GM21526 (cell line): Measurements from ENCODE around the gene TUBB1.

Experiments
- ATAC-seq: cut with Tn5 transposase; IDR thresholded peaks from one replicate; pipeline ENCODE4 v1.9.1; 2021; ENCODE audit warnings: moderate library complexity; ENCODE audit not compliant: unreplicated experiment, low FRiP score

Gene TUBB1

DNA sequence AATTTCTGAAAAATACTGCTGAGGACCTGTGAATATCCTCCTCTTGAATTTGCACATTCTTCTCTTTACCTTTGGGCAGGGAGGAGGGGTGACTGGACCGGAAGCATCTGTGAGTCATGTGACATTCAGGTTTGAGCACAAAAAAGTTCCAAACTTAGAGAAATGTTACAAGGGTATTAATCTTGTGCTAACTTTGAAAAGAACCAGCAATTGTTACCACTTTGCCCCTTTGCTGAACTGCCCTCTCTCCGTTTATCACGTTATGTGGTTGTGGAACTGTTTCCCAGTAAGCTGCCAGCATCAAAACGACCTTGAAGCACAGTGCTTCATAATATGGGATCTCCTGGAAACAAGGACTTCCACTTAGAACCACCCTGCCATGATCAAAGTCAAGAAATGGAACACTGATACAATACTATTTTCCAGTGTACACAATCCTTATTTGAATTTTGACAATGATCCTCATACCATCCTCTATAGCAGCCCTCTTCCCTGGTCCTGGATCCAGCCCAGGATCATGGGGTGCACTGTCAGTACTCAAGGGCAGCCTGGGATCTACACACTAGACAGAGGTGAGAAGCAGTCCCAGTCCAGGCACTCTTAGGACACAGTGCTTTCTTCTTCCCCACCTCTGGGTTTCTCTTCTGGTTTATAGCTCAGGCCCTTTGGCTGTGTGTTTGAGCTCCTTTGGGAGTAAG lies 2.3 kb upstream of the TUBB1 start:
- no peak for ATAC-seq

DNA sequence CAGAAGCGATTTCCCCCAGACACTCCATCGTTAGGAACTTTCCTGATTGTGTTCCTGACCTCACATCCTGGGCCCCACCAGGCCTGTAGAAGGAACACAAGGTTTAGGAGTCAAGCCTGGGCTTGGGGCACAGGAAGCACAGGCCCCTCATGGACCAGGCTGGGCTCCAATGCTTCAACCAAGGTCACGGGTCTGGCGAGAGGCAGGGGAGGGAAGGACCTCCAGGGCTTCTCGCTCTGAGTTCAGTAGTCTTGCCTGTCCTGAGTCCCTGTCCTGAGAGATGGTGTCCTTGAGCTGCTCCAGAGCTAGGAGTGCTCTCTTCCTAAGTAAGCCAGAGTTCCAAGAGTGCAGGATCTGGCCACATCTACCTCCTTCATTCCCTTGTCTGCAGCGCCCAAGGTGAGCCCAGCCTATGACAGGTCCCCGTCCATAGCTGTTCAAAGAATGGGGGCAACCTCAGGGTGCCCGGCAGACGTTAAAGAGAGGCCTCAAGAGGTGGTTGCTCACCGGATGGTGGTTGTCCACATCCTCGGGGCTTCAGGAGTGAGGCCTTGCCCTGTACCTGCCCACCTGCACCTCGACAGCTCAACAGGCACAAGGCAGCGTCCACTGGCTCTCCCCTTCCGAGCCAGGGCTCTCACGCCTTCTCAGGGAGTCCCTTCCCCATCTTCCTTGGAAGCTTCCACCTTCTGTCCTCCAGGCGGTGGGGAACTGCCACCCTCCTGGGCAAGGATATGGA lies 1.6 kb upstream of the TUBB1 start:
- ATAC-seq = no peak

DNA sequence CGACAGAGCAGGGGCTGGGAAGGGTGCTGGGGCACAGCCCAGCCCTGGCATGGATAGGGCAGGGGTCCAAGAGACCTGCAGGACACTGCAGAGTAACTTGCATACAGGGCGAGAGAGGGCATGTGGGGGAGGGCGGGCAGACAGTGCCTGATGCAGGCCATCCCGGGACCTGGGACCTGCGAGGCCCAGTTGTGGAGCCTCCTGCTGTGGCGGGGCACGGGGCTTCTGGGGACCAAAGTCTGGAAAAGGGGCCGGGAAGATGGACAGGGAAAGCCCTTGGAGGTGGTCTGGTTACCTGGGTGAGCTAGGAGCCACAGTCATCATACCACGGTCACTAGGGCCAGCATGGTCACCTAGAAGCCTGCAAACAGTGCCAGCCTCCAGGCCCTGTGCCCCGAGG lies 412 bp upstream of the TUBB1 start:
- no peak for ATAC-seq

DNA sequence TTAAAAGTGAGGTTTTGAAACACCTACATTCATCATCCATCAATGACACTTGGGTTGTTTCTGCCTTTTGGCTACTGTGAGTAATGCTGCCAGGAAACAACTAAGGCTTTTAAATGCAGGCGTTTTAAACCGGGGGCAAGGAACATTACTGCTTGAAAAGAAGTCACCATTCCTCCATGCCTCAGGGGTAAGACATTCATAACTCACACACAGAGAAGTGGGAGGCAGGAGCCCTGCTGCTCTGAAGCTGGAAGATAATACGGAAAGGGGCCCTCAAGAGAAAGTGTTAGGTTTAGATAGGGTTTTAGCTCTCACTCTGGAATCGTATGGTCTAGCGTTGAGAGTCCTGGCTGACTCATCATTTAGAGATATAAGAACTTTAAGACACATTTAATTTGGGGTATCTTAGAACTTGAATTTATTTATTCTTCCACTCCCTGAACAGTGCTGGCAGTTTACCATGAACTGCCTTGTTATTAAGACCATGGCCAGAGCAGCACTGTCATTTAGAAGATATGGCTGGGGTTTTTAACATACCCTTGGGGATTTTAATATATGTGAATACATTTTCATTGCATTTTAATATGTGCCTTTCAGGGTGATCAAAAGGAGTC lies 1.8 kb downstream of the TUBB1 start:
- ATAC-seq = no peak

DNA sequence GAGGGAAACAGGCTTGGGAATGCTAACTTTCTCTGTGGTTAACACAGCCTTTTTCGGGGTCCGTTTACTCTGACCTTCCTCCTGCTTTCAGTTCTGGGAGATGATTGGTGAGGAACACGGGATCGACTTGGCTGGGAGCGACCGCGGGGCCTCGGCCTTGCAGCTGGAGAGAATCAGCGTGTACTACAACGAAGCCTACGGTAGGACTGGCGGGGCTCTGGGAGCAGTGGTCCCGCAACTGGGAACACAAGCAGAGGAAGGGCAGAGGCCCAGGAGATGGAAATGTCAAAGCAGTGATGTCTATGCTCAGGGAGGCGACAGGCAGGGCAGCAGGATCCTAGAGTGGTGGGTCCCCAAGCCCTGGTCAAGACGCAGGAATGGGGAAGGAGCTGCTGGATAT lies 3.5 kb downstream of the TUBB1 start:
- no peak for ATAC-seq

DNA sequence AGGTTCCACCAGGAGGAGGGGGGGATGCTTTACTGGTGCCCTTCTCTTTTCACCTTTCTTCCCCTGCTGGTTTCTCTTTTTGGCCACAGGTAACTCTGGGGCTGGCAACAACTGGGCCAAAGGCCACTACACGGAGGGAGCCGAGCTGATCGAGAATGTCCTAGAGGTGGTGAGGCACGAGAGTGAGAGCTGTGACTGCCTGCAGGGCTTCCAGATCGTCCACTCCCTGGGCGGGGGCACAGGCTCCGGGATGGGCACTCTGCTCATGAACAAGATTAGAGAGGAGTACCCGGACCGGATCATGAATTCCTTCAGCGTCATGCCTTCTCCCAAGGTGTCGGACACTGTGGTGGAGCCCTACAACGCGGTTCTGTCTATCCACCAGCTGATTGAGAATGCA lies 4.4 kb downstream of the TUBB1 start:
- ATAC-seq = no peak

DNA sequence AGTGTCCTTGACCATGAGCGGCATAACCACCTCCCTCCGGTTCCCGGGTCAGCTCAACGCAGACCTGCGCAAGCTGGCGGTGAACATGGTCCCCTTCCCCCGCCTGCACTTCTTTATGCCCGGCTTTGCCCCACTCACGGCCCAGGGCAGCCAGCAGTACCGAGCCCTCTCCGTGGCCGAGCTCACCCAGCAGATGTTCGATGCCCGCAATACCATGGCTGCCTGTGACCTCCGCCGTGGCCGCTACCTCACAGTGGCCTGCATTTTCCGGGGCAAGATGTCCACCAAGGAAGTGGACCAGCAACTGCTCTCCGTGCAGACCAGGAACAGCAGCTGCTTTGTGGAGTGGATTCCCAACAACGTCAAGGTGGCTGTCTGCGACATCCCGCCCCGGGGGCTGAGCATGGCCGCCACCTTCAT lies 4.9 kb downstream of the TUBB1 start:
- no peak for ATAC-seq

DNA sequence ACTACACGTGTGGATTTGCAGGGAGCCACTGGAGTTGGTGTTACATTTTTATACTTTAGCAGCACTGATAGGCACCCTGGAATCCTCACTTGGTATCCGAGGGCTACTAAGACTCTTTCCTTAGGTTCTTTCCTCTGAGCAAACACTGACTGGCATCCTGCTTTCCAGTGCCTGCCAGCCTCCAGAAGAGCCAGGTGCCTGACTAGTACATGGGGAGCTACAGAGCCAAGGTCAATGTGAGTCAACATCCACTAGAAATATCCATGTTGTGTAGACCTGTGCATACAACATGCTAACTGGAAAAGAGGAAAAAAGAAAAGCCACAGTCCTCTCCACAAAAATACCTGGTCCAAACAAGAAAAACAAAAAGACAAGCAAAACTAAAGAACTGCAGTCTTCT lies 5.9 kb downstream of the TUBB1 start:
- no peak for ATAC-seq

DNA sequence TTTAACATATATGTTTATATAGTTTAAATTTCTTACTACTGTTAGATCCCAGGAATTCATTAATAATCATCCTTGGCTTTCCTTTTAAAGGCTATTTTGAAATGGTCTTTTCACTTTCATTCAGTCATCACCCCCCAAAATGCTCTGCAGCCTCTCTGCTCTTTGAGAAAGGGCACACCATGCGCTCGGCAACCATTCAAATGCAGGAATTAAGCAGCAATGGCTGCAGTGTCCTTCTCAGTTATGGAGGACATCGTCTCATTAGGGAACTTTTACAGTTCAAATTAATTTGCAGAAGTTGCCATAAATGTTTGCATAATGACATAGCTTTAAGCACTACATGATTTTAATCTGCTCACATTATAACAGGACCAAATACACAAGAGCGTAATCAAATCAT lies 6.3 kb downstream of the TUBB1 start:
- ATAC-seq = no peak

DNA sequence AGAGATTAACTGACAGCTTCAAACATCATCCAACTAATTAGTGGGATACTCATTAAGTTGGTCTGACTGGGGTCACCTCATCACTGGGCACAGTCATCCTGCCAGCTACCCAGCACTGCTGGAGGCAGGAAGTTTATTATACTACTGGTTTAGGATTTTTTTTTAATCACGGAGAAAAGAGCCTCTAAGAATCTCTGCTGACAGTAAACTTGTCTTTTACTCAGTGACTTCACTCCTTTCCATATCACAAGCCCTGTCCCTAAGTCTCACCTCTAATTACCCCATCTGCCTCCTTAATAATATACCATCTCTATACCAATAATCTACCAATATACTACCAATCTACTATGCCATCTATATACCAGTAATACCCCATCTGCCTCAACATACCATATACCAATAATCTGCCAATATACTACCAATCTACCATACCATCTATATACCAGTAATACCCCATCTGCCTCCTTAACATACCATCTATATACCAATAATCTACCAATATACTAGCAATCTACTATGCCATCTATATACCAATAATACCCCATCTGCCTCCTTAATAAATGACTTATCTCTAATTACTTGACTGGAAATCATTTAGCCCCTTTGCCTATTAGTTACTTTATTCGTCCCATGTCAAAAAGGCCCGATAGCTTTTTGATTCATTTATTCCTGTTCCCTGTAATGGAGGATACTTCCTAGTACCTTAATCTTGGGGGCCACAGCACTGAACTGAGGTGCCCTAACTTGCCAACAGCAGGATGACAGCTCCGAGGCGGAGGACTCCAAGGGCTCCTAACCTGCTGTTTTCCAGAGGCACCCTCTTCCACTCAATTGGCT lies 7.9 kb downstream of the TUBB1 start:
- ATAC-seq = no peak

DNA sequence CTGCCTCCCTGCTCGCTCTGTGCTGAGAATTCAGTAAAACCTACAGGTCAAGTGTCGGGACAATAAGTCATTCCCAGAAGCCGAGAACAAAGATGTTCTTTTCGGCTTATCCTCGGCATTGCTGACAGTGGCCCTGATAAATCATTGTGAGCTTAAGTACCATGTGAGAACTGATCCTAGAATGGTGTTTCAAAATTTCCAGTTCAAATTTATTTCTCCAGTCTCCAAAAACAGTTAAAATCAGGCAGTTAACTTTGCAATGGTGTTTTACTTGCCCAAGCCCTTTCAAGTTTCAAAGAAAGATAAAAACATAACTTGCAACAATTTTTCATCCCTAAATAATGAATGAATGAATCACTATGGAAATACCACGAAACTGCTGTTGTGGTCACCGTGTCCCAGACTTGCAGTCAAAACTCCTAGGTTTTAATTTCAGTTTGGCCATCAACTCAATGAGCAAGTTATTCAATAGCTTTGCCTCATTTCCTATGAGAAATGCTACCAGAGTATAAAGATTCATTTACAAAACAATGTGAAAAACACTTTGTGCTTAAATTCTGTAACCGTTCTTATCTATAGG lies 8.6 kb downstream of the TUBB1 start:
- ATAC-seq = no peak

DNA sequence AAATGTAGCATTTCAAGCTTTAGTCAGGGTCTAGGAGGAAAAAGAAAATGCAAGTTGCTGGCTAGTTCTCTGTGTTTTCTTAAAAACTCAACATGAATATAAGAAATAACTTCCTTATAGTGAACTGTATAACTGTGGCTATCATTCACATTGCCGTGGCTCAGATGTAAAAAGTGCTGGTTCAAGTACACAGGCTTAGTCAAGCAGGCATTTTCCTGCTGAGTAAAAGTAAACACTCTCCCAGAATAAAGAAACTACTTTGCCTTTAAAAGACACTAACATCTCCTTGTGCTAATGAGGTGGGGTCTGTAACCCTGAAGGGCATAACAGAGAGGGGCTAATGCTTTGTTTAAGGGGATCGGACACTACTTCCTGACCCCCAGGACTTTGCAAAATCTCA lies 9.6 kb downstream of the TUBB1 start:
- no peak for ATAC-seq

DNA sequence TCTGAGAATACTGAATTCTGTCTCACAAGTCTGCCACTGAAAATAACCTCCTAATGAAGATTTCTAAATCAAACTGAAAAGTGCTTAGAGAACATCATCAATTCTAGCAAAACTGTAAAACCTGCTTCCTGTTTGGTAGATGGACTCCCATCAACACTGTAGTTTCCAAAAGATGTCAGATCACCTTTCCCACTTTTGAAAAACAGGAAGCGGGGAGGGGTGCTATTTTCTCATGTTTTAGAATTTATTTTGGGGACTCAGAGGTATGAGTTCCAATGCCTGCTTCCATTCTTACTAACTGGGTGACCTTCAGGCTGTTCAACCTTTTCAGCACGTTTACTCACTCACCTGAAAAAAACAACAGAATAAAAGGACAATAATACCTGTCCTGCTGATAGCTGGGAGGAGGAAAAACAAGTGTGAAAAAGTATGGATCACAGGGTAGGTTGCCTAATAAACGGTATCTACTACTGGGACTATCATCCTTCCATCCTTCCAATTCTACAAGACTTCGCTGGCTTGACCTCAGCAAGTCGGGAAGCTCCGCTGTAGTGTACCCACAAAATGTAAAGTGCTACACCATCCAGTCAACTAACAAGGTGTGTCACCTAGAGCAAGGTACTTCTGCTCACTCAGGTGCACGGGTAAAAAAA lies 11.8 kb downstream of the TUBB1 start:
- no peak for ATAC-seq

DNA sequence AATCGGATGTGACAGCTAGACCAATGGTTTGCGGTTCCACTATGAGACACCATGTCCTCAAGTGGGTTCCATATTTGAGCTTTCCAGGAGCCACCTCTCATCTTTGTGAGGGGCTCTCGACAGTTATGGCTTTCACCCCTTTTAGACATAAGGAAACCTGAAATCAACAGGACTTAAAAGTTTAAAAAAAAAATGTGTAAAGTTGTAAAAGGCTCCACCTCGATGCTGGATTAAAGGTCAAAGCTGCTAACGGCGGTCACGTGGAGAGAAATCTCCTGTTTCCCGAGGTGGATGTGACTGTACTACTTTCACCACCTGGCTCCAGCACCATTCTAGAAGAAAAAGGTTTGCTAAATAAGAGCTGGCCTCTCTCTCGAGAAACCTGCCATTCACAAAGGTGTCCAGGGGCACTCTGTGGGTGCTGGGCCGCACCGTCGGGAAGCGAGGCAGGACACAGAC lies 12.4 kb downstream of the TUBB1 start:
- ATAC-seq = no peak

DNA sequence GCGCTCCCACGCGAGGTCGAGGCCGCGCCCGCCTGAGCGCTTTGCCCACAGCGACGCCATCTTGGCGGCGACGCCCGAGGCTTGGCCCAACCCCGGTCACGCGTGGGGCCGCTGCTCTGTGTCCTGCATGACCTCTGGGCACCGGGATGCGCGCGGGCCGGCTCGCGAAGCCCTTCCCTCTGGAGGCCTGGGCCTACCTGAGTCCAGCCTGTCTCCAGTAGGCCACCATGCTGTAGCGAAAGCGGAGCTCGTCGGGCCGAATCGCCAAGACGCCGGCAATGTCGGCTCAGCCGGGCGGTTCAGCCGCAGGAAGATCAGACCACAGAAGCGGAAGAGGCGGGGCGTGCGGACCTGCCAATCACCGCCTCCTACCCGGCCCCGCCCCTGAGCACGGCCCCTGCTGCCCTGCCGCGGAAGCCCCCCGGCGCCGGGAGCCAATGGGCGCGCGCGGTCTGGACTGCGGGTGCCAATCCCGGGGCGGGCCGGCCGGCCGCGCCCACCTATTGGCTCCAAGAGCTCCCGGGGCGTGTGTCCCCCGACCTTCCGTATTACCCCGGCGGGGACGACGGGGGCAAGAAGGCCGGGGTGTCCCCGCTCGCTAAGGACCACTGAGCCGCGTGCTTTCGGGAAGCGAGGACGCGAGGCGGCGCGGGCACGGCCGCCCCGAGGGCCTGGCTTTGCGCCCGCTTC lies 12.9 kb downstream of the TUBB1 start, which contains the start of gene ATP5F1E:
Gene ATP5F1E (minus strand): TSS at position 313 of the 690 bp plus-strand sequence. CDS start 84 bp downstream, at position 229.
- peak; percentile 90 for ATAC-seq

DNA sequence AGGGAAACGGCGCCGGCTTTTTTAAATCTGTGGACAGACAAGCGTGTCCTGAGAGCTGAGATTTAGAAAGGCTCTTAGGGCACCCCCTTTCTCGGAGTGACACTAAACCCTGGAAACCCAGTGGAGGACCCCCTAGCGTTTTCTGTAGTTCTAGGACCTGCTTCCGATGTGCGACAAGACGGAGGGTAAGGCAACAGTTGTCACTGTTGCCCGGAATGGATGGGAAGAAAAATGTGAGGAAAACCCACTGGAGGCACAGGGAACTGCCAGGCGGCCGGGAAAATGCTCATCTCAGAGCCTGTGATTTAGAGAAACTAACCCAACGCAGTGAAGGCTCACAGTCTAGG lies 13.5 kb downstream of the TUBB1 start:
- ATAC-seq = no peak

DNA sequence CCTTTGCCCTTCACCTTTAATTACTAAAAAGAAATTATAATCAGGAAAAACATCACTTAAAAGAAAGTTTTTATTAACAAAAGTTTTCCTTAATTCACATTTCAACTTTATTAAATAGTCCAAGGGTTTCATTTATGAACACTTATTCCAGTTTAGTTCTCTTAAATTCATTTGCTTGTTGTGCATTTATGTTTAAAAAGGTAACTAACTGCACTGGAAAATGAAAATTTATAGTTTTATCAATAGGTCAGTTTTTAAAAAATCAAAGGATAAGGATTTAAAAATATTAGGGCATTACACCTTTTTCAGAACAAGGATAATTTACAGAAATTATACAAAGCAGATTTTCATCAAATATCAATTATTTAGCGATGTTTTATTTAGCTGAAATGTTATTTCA lies 13.9 kb downstream of the TUBB1 start:
- ATAC-seq = no peak

DNA sequence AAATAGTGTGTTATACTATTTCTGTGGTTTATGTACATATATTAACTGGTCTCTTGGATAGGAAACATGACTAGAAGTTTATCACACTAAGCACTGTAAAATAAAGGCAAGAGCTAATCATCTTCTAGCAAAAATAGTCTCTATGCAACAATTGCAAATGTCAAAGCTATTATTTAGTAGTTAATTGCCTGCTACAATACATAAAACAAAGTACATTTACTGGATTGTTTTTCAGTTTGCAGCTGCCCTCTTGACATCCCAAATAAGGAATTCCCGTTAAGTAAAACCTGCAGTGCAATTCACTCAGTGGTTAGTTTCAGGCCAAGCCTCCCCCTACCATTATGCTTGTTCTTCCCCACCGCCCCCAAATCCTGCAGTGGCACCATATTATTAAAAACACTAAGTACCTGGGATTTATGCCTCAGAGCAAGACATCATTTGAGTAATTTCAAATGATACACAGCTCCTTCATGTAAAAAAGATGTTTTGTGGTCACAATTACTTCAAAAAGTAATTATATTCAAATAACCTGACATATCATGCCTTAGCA lies 14.5 kb downstream of the TUBB1 start:
- ATAC-seq = no peak

DNA sequence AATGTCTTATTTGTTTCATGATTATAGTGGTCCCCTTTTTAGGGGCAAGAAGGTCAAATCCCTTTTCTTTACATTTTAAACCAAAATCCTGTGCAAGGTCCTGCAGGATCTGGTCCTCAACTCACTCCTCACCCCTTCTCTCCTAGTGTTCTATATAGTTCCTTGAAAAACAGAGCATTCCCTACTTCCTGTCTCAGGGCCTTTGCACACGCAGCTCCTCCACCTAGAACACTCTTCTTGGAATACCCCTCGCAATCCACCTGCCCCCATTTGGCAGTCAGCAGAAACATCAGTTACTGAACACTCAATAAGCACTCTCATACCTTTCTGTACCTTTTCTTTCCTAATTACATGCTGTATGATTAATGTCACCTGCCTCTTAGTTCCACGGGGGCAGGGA lies 16.2 kb downstream of the TUBB1 start:
- ATAC-seq = no peak
